GM12864 (cell line): Measurements from ENCODE around the gene ZACN.

Experiments used
- DNase-seq: peaks from one replicate; pipeline ENCODE4 v3.0.0-alpha.2; 2011; ENCODE audit warnings: low read depth
- H3K4me3 ChIP-seq: 2 replicates; pipeline ENCODE4 v1.5.1; 2011; ENCODE audit warnings: mild to moderate bottlenecking, low read depth, low read length, control low read depth
- TF ChIP-seq, protein P1 (sequence below): IDR thresholded peaks from 2 replicates; pipeline ENCODE4 v1.5.1; 2011; ENCODE audit warnings: low read depth, mild to moderate bottlenecking, moderate library complexity, low read length, control low read depth, inconsistent platforms; ENCODE audit errors: missing control alignments

Gene ZACN

GRCh38 chr17:76078860-76079534 is at the start of gene ZACN:
TSS of gene ZACN (plus strand) at chr17:76079182. CDS start at chr17:76079265, 83 bp downstream.
- DNase-seq = no peak
- no peak within 1 kb of the TSS for H3K4me3 ChIP-seq
- TF ChIP-seq, protein P1, sequence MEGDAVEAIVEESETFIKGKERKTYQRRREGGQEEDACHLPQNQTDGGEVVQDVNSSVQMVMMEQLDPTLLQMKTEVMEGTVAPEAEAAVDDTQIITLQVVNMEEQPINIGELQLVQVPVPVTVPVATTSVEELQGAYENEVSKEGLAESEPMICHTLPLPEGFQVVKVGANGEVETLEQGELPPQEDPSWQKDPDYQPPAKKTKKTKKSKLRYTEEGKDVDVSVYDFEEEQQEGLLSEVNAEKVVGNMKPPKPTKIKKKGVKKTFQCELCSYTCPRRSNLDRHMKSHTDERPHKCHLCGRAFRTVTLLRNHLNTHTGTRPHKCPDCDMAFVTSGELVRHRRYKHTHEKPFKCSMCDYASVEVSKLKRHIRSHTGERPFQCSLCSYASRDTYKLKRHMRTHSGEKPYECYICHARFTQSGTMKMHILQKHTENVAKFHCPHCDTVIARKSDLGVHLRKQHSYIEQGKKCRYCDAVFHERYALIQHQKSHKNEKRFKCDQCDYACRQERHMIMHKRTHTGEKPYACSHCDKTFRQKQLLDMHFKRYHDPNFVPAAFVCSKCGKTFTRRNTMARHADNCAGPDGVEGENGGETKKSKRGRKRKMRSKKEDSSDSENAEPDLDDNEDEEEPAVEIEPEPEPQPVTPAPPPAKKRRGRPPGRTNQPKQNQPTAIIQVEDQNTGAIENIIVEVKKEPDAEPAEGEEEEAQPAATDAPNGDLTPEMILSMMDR = no peak

DNA sequence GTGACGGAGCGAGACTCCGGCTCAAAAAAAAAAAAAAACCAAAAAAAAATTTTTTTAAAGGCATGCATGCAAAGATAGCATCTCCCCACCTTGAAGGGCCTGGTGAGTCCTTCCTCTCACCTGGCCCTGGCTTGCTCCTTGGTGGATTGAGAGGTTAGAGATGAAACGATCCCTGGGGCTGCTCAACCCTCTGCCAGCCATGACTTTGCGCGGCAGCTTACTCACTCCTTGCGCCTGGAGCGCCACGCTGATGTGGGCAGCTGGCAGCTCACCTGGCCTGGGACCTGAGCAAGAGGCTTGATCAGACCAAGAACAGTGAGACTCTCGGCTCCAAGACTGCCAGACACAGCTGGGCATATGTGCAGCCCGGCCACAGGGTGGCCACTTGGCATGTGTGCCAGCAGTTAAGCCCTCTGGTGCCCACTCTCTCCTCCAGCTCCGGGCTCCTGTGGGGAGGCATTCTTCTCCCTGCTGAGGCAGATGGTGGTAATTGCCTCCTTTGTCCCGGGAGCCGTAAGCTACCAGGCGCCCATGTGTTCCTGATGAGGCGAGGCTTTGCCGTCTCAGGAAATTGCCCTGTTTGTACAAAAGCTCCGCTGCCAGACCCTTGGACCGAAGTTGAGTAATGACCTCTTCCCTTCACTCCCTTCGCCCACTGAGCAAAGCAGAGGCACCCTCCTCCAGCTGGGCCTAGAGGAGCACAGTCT is 46.8 kb upstream of the ZACN start:
- no peak overlapping the region for H3K4me3 ChIP-seq
- no peak for DNase-seq

GRCh38 chr17:76032780-76033108 is 46.2 kb upstream of the ZACN start:
- TF ChIP-seq, protein P1 = no peak
- no peak for DNase-seq
- no peak overlapping the region for H3K4me3 ChIP-seq

More for the DNA sequence above, 46.8 kb upstream of the ZACN start:
- TF ChIP-seq, protein P1 = no peak

DNA sequence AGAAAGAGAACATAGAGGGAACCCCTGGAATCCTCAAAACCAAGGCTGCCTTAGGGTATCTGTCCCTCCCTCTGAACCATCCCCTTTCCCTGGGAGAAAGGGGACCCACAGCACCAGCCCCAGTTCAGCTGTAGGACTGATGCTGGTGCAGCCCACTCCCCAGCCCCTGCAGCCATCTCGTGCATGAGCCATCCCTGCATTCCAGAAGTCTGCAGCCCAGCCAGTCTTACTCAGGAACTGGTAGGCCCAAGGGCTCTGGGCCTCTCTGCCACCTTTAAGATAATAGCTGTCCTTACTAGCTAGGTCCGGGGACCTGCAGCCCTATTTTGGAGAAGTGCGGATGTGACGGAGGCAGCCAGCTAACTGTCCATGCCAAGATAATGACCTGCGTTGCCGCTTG is 45.8 kb upstream of the ZACN start:
- TF ChIP-seq, protein P1 = no peak
- H3K4me3 ChIP-seq = no peak overlapping the region

DNA sequence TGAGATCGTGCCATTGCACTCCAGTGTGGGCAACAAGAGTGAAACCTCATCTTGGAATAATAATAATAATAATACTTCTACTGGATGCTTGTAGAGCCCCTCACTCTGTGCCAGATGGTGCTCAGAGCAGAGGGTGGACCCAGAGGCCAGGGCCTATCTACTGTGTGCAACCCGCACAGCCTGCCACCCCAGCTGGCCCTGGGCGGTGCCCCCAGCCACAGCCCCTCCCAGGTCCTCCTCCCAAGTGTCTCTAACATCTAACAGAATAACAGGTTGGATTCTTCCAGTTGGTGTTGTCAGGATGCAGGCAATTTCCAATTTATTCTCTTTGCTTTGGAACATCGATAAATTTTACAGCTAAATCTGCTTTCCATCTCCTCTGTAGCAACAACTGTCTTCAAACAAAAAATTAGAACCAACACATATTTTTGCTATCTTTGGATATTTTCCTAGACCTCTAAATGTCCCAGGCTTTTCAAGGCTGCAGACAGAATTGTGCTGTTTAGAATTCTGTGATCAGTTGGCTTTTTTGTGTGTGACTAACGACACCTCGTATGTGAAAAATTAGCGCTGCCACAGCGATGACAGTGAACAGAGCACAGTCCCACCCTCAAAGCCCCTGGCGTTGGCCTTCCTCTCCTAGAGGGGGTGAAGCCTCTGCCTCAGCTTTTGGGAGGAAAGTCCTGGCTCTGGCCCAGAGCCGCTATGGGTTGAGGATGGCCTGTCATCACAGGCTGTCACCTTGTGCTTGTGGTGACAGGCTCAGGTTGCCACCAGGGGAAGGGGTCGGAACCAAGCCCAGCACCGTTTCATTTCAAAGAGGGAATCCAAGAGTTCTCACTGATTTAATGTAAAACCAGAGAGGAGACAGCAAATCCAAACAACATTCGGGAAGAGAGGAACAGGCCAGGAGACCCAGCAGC is 44.3 kb upstream of the ZACN start:
- TF ChIP-seq, protein P1 = no peak
- DNase-seq = no peak

More for the DNA sequence above, 45.8 kb upstream of the ZACN start:
- no peak for DNase-seq

DNA sequence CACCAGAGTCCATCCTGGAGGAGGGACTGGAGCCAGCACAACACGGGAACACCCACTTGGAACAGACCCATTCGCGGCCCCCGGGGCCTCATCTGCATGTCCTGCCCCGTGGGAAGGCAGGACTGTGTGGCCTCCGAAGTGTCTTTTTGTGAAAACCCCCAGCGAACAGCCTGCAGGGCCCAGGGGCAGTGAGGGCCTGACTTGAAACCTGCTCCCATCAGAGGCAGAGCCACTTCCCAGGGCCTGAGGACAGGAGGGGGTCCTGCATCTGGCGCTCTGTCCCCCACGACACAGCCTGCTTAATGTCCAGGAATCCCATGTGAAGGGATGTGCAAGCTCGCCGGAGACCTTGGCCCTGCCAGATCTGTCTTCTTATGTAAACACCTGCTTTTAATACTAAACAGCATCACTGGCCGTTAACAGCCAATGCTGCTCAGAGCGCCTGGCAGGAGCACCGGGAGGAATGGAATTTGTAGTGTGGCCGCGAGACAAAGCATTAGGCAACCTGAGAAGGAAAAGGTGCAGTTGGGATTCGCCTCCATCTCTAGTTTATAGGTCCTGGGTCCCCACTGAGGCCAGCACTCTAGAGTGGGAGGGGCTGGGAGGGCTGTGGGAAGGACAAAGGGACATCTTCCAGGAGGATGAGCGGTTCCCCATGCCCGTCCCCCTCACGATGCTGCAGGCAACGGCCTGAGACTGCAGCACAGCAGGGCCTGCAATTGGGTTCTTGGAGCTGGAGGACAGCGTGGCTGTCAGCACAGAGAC is 42.3 kb upstream of the ZACN start:
- no peak for DNase-seq
- TF ChIP-seq, protein P1 = no peak

More for the DNA sequence above, 44.3 kb upstream of the ZACN start:
- H3K4me3 ChIP-seq = no peak overlapping the region

More for the DNA sequence above, 42.3 kb upstream of the ZACN start:
- H3K4me3 ChIP-seq = no peak overlapping the region
